ENCODE measurements around the gene TYSND1.
"Not testable (repeated sequence)": the region's sequence is repeated elsewhere in the genome, so short reads cannot be mapped to it uniquely, and the experiment has no call there.

The TYSND1 gene

DNA sequence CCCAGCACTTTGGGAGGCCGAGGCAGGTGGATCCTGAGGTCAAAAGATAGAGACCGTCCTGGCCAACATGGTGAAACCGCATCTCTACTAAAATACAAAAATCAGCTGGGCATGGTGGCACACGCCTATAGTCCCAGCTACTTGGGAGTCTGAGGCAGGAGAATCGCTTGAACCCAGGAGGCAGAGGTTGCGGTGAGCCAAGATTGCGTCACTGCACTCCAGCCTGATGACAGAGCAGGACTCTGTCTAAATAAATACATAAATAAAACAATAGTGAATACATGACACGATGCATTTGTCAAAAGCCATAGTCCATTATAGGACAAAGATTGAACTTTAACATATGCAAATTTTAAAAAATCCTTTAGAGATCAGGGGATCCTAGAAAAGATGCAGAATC lies 32.7 kb upstream of the TYSND1 start:
- not testable (repeated sequence) for H3K27me3 ChIP-seq (ENCODE audit: control insufficient read depth, insufficient read depth, low read length); H3K36me3 ChIP-seq (ENCODE audit: control insufficient read depth, low read depth, low read length); H3K4me1 ChIP-seq (ENCODE audit: control insufficient read depth, low read depth, low read length); H3K27ac ChIP-seq (ENCODE audit: low read length); H3K9ac ChIP-seq (ENCODE audit: low read length); H3K9me3 ChIP-seq (ENCODE audit: control insufficient read depth, low read depth, low read length); H3K4me3 ChIP-seq (ENCODE audit: low read length)

DNA sequence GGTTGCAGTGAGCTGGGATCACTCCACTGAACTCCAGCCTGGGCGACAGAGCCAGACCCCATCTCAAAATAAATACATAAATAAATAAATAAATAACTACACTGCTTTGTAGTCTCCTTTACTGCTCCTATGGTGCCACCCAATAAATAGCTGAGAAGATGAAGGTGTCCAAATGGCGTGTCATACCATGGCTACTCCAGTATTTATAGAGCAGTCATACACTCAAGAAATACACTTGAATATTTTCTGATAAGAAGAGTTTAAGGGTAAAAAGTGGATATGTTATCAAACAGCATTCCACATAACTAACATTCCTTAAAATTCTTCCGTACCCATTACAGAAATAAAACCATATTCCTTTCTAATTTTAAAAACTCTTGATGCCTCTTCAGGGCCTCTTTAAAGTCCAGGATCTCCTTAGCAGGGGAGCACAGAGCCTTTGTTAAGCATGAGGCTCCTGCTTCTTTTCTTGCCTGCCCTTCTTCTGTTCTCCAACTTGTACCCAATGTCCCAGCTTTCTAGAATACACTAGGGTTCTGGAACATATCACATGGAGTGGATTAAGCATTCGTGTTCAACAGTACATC lies 31.7 kb upstream of the TYSND1 start:
- Histone ChIP-seq H3K4me3 (ENCODE audit: low read length) (no peak overlapping the region), H3K27me3 (ENCODE audit: control insufficient read depth, insufficient read depth, low read length) (no peaks in the 10 kb centered on the region), H3K9ac (ENCODE audit: low read length) (no peak overlapping the region), H3K36me3 (ENCODE audit: control insufficient read depth, low read depth, low read length) (no peaks in the 10 kb centered on the region), H3K4me1 (ENCODE audit: control insufficient read depth, low read depth, low read length) (no peaks in the 10 kb centered on the region), H3K27ac (ENCODE audit: low read length) (no peak overlapping the region), H3K9me3 (ENCODE audit: control insufficient read depth, low read depth, low read length) (no peaks in the 10 kb centered on the region)

DNA sequence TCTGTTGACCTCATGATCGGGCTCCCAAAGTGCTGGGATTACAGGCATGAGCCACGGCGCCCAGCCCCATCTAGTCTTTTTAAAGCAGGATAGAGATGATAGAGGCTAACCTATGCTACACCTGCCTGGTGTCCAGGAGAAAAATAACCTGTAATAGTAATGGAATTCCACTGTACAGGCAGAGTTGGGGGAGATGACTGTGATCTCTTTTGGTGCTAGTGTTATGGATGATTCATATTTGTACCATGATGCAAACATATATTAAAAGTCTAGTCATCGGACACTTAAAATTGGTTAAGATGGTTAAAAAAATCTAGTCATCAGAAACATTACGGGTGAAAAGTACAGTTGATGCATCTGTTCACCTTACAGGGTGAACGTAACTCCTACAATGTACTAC lies 29.9 kb upstream of the TYSND1 start:
- H3K27ac ChIP-seq (ENCODE audit: low read length): no peak overlapping the region
- H3K9ac ChIP-seq (ENCODE audit: low read length): no peak overlapping the region
- no peaks in the 10 kb centered on the region for H3K9me3 ChIP-seq (ENCODE audit: control insufficient read depth, low read depth, low read length)
- no peaks in the 10 kb centered on the region for H3K27me3 ChIP-seq (ENCODE audit: control insufficient read depth, insufficient read depth, low read length)
- no peaks in the 10 kb centered on the region for H3K36me3 ChIP-seq (ENCODE audit: control insufficient read depth, low read depth, low read length)
- H3K4me1 ChIP-seq (ENCODE audit: control insufficient read depth, low read depth, low read length): no peaks in the 10 kb centered on the region
- H3K4me3 ChIP-seq (ENCODE audit: low read length): no peak overlapping the region

DNA sequence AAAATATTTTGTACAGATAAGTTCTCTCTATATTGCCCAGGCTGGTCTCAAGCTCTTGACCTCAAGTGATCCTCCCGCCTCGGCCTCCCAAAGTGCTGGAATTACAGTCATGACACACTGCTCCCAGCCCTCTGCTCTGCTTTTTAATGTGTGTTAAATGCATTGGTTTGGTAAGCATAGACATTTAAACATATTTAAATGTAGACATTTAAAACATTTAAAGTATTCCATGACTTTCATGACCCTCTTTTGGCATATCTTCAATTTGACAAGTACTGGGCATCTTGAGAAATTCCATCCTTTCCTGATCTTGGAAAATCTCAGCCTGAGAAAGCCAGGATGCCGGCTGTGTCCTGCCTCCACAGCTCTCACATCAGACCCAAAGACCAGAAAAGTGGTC lies 29.0 kb upstream of the TYSND1 start:
- no peaks in the 10 kb centered on the region for H3K27me3 ChIP-seq (ENCODE audit: control insufficient read depth, insufficient read depth, low read length)
- H3K9me3 ChIP-seq (ENCODE audit: control insufficient read depth, low read depth, low read length): no peaks in the 10 kb centered on the region
- no peaks in the 10 kb centered on the region for H3K4me1 ChIP-seq (ENCODE audit: control insufficient read depth, low read depth, low read length)
- H3K4me3 ChIP-seq (ENCODE audit: low read length): no peak overlapping the region
- no peak overlapping the region for H3K9ac ChIP-seq (ENCODE audit: low read length)
- no peaks in the 10 kb centered on the region for H3K36me3 ChIP-seq (ENCODE audit: control insufficient read depth, low read depth, low read length)
- H3K27ac ChIP-seq (ENCODE audit: low read length): no peak overlapping the region

DNA sequence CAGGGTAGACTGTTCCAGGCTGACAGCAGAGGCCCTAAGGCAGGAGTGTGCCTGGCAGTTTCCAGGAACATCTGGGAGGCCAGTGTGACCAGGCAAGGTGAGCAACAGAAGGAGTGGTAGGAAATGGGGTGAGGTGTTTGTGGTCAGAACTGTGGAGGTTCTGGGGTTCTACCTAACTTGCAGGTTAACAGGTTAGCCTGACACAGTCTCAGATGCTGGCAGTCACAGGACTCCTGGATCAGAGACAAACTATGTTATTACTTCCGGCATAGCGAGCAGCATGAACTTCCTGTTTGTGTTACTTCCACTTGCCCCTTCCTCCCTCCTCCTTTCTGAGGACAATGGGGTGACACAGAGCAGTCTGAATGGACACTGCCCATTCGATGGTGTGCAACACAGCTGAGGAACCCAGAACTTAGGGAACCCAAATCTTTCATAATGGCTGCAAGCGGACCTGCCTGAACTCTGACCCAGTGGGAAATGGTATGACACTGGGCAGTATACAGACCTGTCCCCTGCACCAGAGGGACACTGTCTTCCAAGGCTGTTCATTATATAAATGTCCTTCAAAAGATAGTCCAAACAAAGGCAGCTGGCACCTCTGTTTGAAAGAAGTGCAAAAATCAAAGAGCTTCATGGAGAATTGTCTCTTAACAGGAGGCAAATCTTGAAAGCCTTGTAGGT lies 27.7 kb upstream of the TYSND1 start:
- Histone ChIP-seq H3K4me3 (ENCODE audit: low read length) (no peak overlapping the region), H3K9ac (ENCODE audit: low read length) (no peak overlapping the region), H3K27me3 (ENCODE audit: control insufficient read depth, insufficient read depth, low read length) (no peaks in the 10 kb centered on the region), H3K9me3 (ENCODE audit: control insufficient read depth, low read depth, low read length) (no peaks in the 10 kb centered on the region), H3K27ac (ENCODE audit: low read length) (no peak overlapping the region), H3K4me1 (ENCODE audit: control insufficient read depth, low read depth, low read length) (no peaks in the 10 kb centered on the region), H3K36me3 (ENCODE audit: control insufficient read depth, low read depth, low read length) (no peaks in the 10 kb centered on the region)

DNA sequence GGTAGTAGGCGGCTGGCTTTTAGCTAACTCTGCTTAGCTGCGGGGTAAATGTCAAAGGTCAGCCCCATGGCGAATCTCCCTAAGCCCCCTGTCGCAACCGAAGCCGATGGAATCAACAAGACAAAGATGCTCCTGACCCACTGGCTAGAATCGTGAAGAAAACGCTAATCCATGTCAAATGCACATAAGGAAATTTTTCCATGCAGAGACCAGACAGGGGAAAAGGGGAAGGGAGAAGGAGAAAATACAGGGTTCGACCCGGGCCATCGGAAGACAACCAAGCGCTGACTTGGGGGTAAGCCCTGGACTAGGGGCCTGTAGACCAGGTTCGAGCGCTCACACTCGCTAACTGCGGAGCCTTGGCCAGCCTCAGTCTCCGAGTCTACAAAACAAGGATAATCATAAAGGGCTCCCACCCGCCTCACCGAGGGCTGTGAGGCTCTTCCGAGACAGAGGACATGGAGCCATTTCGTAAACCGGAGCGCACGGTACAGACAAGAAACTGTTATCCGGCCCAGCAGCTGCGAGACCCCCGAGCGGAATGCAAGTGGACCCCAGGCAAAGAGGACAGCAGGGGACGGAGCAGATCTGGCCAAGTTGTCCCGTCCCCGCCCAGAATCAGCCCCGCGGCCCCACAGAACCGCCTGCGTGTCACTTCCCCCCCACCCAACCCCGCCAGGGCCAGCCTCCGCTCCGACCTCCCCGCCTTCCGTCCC lies 23.3 kb upstream of the TYSND1 start:
- H3K27ac ChIP-seq (ENCODE audit: low read length): no peak overlapping the region
- H3K9ac ChIP-seq (ENCODE audit: low read length): peak overlapping the region; percentile 83
- no peaks in the 10 kb centered on the region for H3K4me1 ChIP-seq (ENCODE audit: control insufficient read depth, low read depth, low read length)
- H3K4me3 ChIP-seq (ENCODE audit: low read length): peak overlapping the region; percentile 98
- no peaks in the 10 kb centered on the region for H3K27me3 ChIP-seq (ENCODE audit: control insufficient read depth, insufficient read depth, low read length)
- no peaks in the 10 kb centered on the region for H3K9me3 ChIP-seq (ENCODE audit: control insufficient read depth, low read depth, low read length)
- peaks cover 11% of the 10 kb centered on the region for H3K36me3 ChIP-seq (ENCODE audit: control insufficient read depth, low read depth, low read length)

DNA sequence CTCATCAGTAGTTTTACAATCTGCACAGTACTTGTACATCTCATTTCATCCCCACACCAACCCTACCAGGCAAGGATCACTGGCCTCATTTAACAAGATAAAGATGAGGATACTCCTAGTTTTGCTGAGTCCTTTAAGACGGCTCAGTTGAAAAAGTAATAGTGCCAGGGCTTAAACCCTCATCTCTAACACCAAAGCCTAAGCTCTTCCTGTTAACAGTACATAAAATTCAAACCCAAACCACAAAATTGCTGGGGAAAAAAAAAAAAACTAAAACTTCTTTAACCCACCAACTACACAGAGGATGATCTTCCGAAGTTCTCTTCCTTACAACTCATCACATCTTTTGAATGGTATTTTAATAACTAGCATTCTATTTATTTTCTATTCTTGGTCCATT lies 22.5 kb upstream of the TYSND1 start:
- H3K27ac ChIP-seq (ENCODE audit: low read length): no peak overlapping the region
- no peaks in the 10 kb centered on the region for H3K9me3 ChIP-seq (ENCODE audit: control insufficient read depth, low read depth, low read length)
- peaks cover 14% of the 10 kb centered on the region for H3K36me3 ChIP-seq (ENCODE audit: control insufficient read depth, low read depth, low read length)
- no peaks in the 10 kb centered on the region for H3K27me3 ChIP-seq (ENCODE audit: control insufficient read depth, insufficient read depth, low read length)
- no peak overlapping the region for H3K9ac ChIP-seq (ENCODE audit: low read length)
- H3K4me1 ChIP-seq (ENCODE audit: control insufficient read depth, low read depth, low read length): no peaks in the 10 kb centered on the region
- H3K4me3 ChIP-seq (ENCODE audit: low read length): peak overlapping the region; percentile 98

DNA sequence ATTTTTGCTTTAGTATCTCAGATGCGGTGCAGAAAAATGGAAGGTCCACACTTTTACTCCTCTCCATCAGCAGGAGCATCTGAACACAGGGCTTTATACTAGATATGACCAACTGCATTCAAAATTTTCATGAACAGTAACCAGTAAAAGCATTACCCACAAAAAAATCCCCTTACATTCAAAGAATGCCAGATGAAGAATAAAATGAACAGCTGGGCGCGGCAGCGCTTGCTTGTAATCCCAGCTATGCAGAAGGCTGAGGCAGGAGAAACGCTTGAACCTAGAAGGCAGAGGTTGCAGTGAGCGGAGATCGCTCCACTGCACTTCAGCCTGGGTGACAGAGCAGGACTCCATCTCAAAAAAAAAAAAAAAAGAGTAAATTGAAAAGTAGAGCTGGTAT lies 20.7 kb upstream of the TYSND1 start:
- peaks cover 6% of the 10 kb centered on the region for H3K4me1 ChIP-seq (ENCODE audit: control insufficient read depth, low read depth, low read length)
- H3K9me3 ChIP-seq (ENCODE audit: control insufficient read depth, low read depth, low read length): no peaks in the 10 kb centered on the region
- peaks cover 21% of the 10 kb centered on the region for H3K36me3 ChIP-seq (ENCODE audit: control insufficient read depth, low read depth, low read length)
- H3K27ac ChIP-seq (ENCODE audit: low read length): no peak overlapping the region
- H3K27me3 ChIP-seq (ENCODE audit: control insufficient read depth, insufficient read depth, low read length): no peaks in the 10 kb centered on the region
- no peak overlapping the region for H3K4me3 ChIP-seq (ENCODE audit: low read length)
- no peak overlapping the region for H3K9ac ChIP-seq (ENCODE audit: low read length)

DNA sequence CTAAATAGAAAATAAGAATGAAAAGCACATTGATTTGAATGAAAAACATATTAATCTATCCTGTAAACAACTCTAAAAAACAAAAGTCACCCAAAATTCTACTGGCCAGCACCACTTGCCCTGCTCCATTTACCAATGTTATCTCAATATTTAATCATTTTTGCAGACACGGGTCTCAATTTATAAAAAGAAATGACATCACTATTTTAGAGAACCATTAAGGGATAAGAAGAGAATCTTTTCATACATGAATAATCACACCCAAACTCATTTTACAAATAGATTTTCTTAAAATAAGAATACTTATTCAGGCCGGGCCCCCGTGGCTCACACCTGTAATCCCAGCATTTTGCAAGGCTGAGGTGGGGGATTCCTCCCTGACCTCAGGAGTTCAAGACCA lies 19.9 kb upstream of the TYSND1 start:
- Histone ChIP-seq H3K4me1 (ENCODE audit: control insufficient read depth, low read depth, low read length) (peaks cover 6% of the 10 kb centered on the region), H3K27me3 (ENCODE audit: control insufficient read depth, insufficient read depth, low read length) (no peaks in the 10 kb centered on the region), H3K27ac (ENCODE audit: low read length) (no peak overlapping the region), H3K4me3 (ENCODE audit: low read length) (no peak overlapping the region), H3K9ac (ENCODE audit: low read length) (no peak overlapping the region), H3K36me3 (ENCODE audit: control insufficient read depth, low read depth, low read length) (peaks cover 25% of the 10 kb centered on the region), H3K9me3 (ENCODE audit: control insufficient read depth, low read depth, low read length) (no peaks in the 10 kb centered on the region)

DNA sequence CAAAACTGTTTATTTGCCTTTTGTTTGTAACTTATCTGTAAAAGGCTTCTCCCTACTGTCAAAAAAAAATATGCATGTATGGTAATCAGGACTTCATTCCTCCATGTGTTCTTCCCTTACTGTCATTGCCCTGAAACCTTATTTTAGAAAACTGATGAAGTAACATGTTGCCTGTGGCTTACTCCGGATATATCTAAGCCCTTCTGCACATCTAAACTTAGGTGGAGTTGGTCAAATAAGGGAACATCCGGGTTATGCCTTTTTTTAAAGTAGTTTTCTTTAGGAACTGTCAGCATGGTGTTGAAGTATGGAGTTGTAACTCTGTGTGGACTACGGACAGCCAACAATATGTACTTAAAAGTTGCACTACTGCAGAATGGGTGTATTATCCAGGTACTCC lies 17.7 kb upstream of the TYSND1 start:
- H3K4me3 ChIP-seq (ENCODE audit: low read length): no peak overlapping the region
- H3K36me3 ChIP-seq (ENCODE audit: control insufficient read depth, low read depth, low read length): peaks cover 44% of the 10 kb centered on the region
- H3K27me3 ChIP-seq (ENCODE audit: control insufficient read depth, insufficient read depth, low read length): no peaks in the 10 kb centered on the region
- no peak overlapping the region for H3K9ac ChIP-seq (ENCODE audit: low read length)
- no peaks in the 10 kb centered on the region for H3K9me3 ChIP-seq (ENCODE audit: control insufficient read depth, low read depth, low read length)
- H3K27ac ChIP-seq (ENCODE audit: low read length): no peak overlapping the region
- H3K4me1 ChIP-seq (ENCODE audit: control insufficient read depth, low read depth, low read length): peaks cover 6% of the 10 kb centered on the region

DNA sequence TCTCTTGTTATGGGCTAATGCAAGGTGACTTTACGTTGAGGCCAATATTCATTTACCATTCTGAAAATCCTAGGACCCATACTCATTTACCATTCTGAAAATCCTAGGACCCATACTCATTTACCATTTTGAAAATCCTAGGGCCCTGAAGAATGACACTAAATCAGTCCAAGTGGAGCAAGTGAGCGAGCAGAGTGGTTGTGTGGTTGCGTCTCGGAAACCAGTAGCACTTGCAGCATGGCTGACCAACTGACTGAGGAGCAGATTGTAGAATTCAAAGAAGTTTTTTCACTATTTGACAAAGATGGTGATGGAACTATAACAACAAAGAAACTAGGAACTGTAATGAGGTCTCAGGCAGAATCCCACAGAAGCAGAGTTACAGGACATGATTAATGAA lies 16.9 kb upstream of the TYSND1 start:
- Histone ChIP-seq H3K9me3 (ENCODE audit: control insufficient read depth, low read depth, low read length) (no peaks in the 10 kb centered on the region), H3K4me3 (ENCODE audit: low read length) (no peak overlapping the region), H3K9ac (ENCODE audit: low read length) (no peak overlapping the region), H3K27me3 (ENCODE audit: control insufficient read depth, insufficient read depth, low read length) (no peaks in the 10 kb centered on the region), H3K27ac (ENCODE audit: low read length) (no peak overlapping the region), H3K36me3 (ENCODE audit: control insufficient read depth, low read depth, low read length) (peaks cover 48% of the 10 kb centered on the region), H3K4me1 (ENCODE audit: control insufficient read depth, low read depth, low read length) (peaks cover 6% of the 10 kb centered on the region)

DNA sequence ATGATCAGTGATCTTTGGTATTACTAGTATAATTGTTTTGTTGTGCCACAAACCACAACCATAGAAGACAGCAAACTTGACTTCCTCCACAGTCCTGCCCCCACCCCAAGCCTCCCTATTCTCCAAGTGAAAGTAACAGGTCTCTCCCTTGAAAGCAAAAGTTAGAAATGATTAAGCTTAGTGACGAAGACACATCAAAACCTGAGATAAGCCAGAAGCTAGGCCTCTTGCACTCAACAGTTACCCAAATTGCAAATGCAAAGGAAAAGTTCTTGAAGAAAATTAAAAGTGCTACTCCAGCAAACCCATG lies 16.3 kb upstream of the TYSND1 start:
- Histone ChIP-seq H3K9ac (ENCODE audit: low read length) (no peak overlapping the region), H3K4me3 (ENCODE audit: low read length) (no peak overlapping the region), H3K9me3 (ENCODE audit: control insufficient read depth, low read depth, low read length) (no peaks in the 10 kb centered on the region), H3K27ac (ENCODE audit: low read length) (no peak overlapping the region), H3K27me3 (ENCODE audit: control insufficient read depth, insufficient read depth, low read length) (no peaks in the 10 kb centered on the region), H3K4me1 (ENCODE audit: control insufficient read depth, low read depth, low read length) (peaks cover 6% of the 10 kb centered on the region), H3K36me3 (ENCODE audit: control insufficient read depth, low read depth, low read length) (peaks cover 53% of the 10 kb centered on the region)
